Calu3 (cell line): ENCODE measurements around the gene TFAP2D. TPM values are rescaled to one million over a fixed set of nuclear protein-coding genes. Genes with fewer than 3 reads are reported as not detected.

ENCODE experiments used
- BruUV-seq: library from RNA; stranded (reverse); fragments of 400-500 nt; replicated peaks from 2 replicates; lab custom pipeline; 2021; lab: Mats Ljungman, UMichigan
- CTCF ChIA-PET: fragments of 300-600 bp; sonication (Branson Sonifier 250); formaldehyde crosslinking; loops from one replicate; lab custom pipeline; 2022; ENCODE audit warnings: antibody characterized with exemption; lab: Charles Lee
- DNase-seq: peaks from one replicate; pipeline ENCODE4 v3.0.0; 2022
- H3K27ac Mint-ChIP-seq: one replicate; pipeline ENCODE4 v1.8.0; 2022; ENCODE audit warnings: mixed read lengths; ENCODE audit not compliant: unreplicated experiment
- H3K27me3 Mint-ChIP-seq: one replicate; pipeline ENCODE4 v1.8.0; 2022; ENCODE audit warnings: mixed read lengths; ENCODE audit not compliant: unreplicated experiment
- H3K36me3 Mint-ChIP-seq: one replicate; pipeline ENCODE4 v1.8.0; 2022; ENCODE audit warnings: mild to moderate bottlenecking, moderate library complexity, mixed read lengths; ENCODE audit not compliant: insufficient read depth, unreplicated experiment
- H3K4me1 Mint-ChIP-seq: one replicate; pipeline ENCODE4 v1.8.0; 2022; ENCODE audit warnings: mild to moderate bottlenecking, low read depth, mixed read lengths; ENCODE audit not compliant: unreplicated experiment
- H3K4me3 Mint-ChIP-seq: one replicate; pipeline ENCODE4 v1.8.0; 2022; ENCODE audit warnings: mild to moderate bottlenecking, low read depth, moderate library complexity, mixed read lengths; ENCODE audit not compliant: unreplicated experiment
- H3K9me3 Mint-ChIP-seq: one replicate; pipeline ENCODE4 v1.8.0; 2022; ENCODE audit warnings: low read depth, mixed read lengths; ENCODE audit not compliant: unreplicated experiment
- CTCF ChIP-seq: fragments of 200-600 bp; IDR thresholded peaks from one replicate; pipeline ENCODE4 v1.8.0; 2022; ENCODE audit warnings: antibody characterized with exemption; ENCODE audit not compliant: unreplicated experiment
- intact Hi-C: fragments of 100-400 bp; cut with micrococcal nuclease; formaldehyde crosslinking; loops from one replicate; pipeline ENCODE4 v1.10.0; 2022; ENCODE audit not compliant: unreplicated experiment
- total RNA-seq: library from RNA; stranded (reverse); gene quantifications from 2 replicates; pipeline ENCODE4 v1.2.3, GENCODE V29; 2022

Gene TFAP2D
- total RNA-seq, 1 experiment from 2014 or later: not detected

DNA sequence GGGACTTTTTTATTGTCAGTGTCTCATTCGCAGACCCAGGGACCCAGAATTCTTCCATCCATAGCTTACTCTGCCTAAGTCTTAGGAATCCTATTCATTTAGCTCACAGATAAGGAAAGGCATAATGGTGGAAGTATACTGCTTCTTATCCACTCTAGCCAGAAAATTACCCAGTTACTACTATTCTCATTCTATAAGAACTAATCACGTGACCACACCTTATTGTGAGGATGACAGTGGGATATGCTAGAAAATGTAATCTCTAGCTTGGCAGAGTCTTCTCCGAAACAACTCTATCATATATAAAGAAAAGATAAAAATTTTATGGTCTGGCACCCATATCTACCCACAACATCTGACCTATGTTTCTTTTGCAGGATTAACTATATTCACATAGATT lies 21.2 kb downstream of the TFAP2D start:
- no peaks in the 10 kb centered on the region for H3K27me3 Mint-ChIP-seq

DNA sequence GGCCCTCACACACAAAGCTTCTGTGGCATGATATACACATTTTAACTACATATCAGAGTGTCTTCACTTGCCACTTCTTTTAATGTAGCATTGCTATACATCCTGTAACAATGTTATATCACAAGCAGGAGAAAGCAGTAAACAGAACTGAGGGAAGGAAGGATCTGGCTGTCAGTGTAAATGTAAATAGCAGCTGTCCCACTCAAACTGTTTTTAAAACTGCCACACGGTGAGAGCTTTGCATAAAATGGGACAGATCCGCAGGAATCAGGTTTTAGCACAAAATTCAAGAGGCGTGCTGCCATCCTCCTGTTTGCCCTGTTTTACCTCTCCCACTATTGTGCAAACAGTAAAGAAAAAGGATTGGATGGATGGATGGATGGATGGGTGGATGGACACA lies 28.8 kb downstream of the TFAP2D start:
- no peak for DNase-seq
- CTCF ChIA-PET: no interaction called here
- Mint-ChIP-seq H3K4me1 (no peaks in the 10 kb centered on the region), H3K36me3 (no peaks in the 10 kb centered on the region), H3K4me3 (no peak overlapping the region), H3K27me3 (no peaks in the 10 kb centered on the region), H3K9me3 (no peaks in the 10 kb centered on the region), H3K27ac (no peak overlapping the region)
- BruUV-seq: no TSS peak
- intact Hi-C loops: no loop called here
- no peak for TF ChIP-seq CTCF

More for the DNA sequence above, 21.2 kb downstream of the TFAP2D start:
- Mint-ChIP-seq H3K4me1 (no peaks in the 10 kb centered on the region), H3K36me3 (no peaks in the 10 kb centered on the region), H3K9me3 (no peaks in the 10 kb centered on the region), H3K27ac (no peak overlapping the region), H3K4me3 (no peak overlapping the region)
- CTCF ChIA-PET: no interaction called here
- TF ChIP-seq CTCF: no peak
- BruUV-seq: no TSS peak
- intact Hi-C loops: no loop called here
- DNase-seq: no peak

GRCh38 chr6:50744976-50745375 lies 31.6 kb downstream of the TFAP2D start:
- H3K27me3 Mint-ChIP-seq: no peaks in the 10 kb centered on the region
- no peaks in the 10 kb centered on the region for H3K36me3 Mint-ChIP-seq
- no peak overlapping the region for H3K27ac Mint-ChIP-seq
- intact Hi-C loops: no loop called here
- no peak for TF ChIP-seq CTCF
- CTCF ChIA-PET: no interaction called here
- no peaks in the 10 kb centered on the region for H3K4me1 Mint-ChIP-seq
- no peaks in the 10 kb centered on the region for H3K9me3 Mint-ChIP-seq
- H3K4me3 Mint-ChIP-seq: no peak overlapping the region
- DNase-seq: no peak
- BruUV-seq: no TSS peak

DNA sequence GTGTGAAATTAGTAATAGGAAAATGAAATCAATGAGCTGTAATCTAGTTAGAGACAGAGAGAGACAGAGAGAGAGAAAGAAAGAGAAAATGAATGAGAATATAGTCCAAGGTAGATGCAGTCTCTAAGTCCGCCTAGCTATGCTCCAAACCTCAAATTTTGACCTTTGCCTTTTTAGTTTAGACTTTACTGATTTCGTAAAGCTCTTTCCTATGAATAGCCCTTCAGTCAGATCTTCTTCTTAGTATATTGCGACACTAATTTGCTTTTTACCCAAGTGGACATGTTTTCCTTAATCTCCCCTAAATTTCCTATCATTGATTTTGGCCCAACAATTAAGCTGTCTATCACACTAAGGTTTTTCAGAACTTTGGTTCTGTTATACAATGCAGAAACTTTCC lies 49.5 kb downstream of the TFAP2D start:
- H3K9me3 Mint-ChIP-seq: peaks cover 3% of the 10 kb centered on the region
- intact Hi-C loops: no loop called here
- TF ChIP-seq CTCF: no peak

GRCh38 chr6:50778696-50779095 lies 65.4 kb downstream of the TFAP2D start:
- H3K27ac Mint-ChIP-seq: no peak overlapping the region
- CTCF ChIA-PET: no interaction called here
- intact Hi-C loops: no loop called here
- H3K27me3 Mint-ChIP-seq: no peaks in the 10 kb centered on the region
- no peak for DNase-seq
- no peak overlapping the region for H3K4me3 Mint-ChIP-seq
- BruUV-seq: no TSS peak
- peaks cover 3% of the 10 kb centered on the region for H3K9me3 Mint-ChIP-seq
- no peak for TF ChIP-seq CTCF
- H3K36me3 Mint-ChIP-seq: no peaks in the 10 kb centered on the region
- H3K4me1 Mint-ChIP-seq: no peaks in the 10 kb centered on the region

More for the DNA sequence above, 49.5 kb downstream of the TFAP2D start:
- H3K27ac Mint-ChIP-seq: no peak overlapping the region
- H3K4me1 Mint-ChIP-seq: no peaks in the 10 kb centered on the region
- DNase-seq: no peak
- H3K4me3 Mint-ChIP-seq: no peak overlapping the region
- no peaks in the 10 kb centered on the region for H3K36me3 Mint-ChIP-seq
- CTCF ChIA-PET: no interaction called here
- no peaks in the 10 kb centered on the region for H3K27me3 Mint-ChIP-seq
- BruUV-seq: no TSS peak
